MCF 10A (cell line): ENCODE measurements around the gene UBE2QL1. TPM values are rescaled to one million over a fixed set of nuclear protein-coding genes. Genes with fewer than 3 reads are reported as not detected.
A peak's percentile ranks its signal among the peaks of the same experiment; 100 is the strongest.

Experiments used
- BruUV-seq: library from RNA; stranded (reverse); fragments of 400-500 nt; replicated peaks from 2 replicates; lab custom pipeline; 2021; lab: Mats Ljungman, UMichigan
- CTCF ChIA-PET: fragments of 300-600 bp; sonication (Branson Sonifier 250); formaldehyde crosslinking; extraction: SDS; loops from one replicate; lab custom pipeline; 2021; ENCODE audit warnings: antibody characterized with exemption, inconsistent platforms; lab: Yijun Ruan, JAX
- POLR2A ChIA-PET: fragments of 300-600, 350-650 bp; sonication (Branson Sonifier 250); formaldehyde crosslinking; extraction: SDS; loops from one replicate; lab custom pipeline; 2020; ENCODE audit warnings: antibody characterized with exemption, inconsistent platforms; lab: Yijun Ruan, JAX
- DNase-seq: peaks from one replicate; pipeline ENCODE4 v3.0.0-alpha.2; 2018; ENCODE audit not compliant: unreplicated experiment
- H3K27ac Mint-ChIP-seq: one replicate; pipeline ENCODE4 v1.8.0; 2022; ENCODE audit warnings: mild to moderate bottlenecking, low read depth, mixed read lengths; ENCODE audit not compliant: unreplicated experiment
- H3K27me3 Mint-ChIP-seq: one replicate; pipeline ENCODE4 v1.8.0; 2022; ENCODE audit warnings: mixed read lengths; ENCODE audit not compliant: insufficient read depth, unreplicated experiment
- H3K36me3 Mint-ChIP-seq: one replicate; pipeline ENCODE4 v1.8.0; 2022; ENCODE audit warnings: mild to moderate bottlenecking, moderate library complexity, mixed read lengths; ENCODE audit not compliant: insufficient read depth, unreplicated experiment
- H3K4me1 Mint-ChIP-seq: one replicate; pipeline ENCODE4 v1.8.0; 2022; ENCODE audit warnings: mixed read lengths; ENCODE audit not compliant: insufficient read depth, unreplicated experiment
- H3K4me3 Mint-ChIP-seq: one replicate; pipeline ENCODE4 v1.8.0; 2022; ENCODE audit warnings: mild to moderate bottlenecking, moderate library complexity, mixed read lengths; ENCODE audit not compliant: unreplicated experiment
- H3K9me3 Mint-ChIP-seq: one replicate; pipeline ENCODE4 v1.8.0; 2022; ENCODE audit warnings: mixed read lengths; ENCODE audit not compliant: unreplicated experiment
- intact Hi-C: fragments of 100-400 bp; cut with micrococcal nuclease; formaldehyde crosslinking; loops from 2 replicates; pipeline ENCODE4 v1.14.1; 2022
- total RNA-seq: library from RNA; stranded (reverse); gene quantifications from 2 replicates; pipeline ENCODE4 v1.2.3, GENCODE V29; 2022
- TF ChIP-seq, protein P1 (sequence below): fragments of 200-600 bp; IDR thresholded peaks from one replicate; pipeline ENCODE4 v1.8.0; 2022; ENCODE audit warnings: antibody characterized with exemption, mild to moderate bottlenecking; ENCODE audit not compliant: unreplicated experiment

UBE2QL1 gene
- total RNA-seq, 1 experiment from 2014 or later = not detected

DNA sequence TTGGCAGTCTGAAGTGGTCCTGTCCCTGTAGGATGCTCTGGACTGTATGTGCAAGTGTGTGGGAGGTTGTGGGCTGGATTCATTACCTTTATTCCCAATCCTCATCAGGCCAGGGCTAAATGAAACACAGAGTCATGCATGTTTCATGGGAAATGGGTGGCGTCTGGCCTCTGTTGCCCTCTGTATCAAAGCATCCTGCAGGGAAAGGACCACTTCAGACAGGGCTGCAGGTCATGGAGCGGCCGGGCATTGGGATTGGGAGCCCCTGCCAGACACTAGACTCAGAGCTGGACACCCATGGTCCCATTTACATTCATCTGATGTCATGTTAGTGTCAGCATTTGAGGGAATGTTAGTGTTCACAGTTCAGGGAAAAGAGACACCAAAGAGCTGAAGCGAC is 53.8 kb downstream of the UBE2QL1 start:
- ChIA-PET CTCF (interaction anchor here (0.6 kb wide), 1 partner anchor 450 kb away, joined by 3 read pairs; no protein-coding TSS in a partner anchor), POLR2A (no interaction called here)
- Mint-ChIP-seq H3K9me3 (no peaks in the 10 kb centered on the region), H3K4me1 (peaks cover 5% of the 10 kb centered on the region), H3K36me3 (no peaks in the 10 kb centered on the region), H3K4me3 (no peak overlapping the region), H3K27me3 (peaks cover 7% of the 10 kb centered on the region), H3K27ac (no peak overlapping the region)
- no TSS peak for BruUV-seq
- TF ChIP-seq, protein P1, sequence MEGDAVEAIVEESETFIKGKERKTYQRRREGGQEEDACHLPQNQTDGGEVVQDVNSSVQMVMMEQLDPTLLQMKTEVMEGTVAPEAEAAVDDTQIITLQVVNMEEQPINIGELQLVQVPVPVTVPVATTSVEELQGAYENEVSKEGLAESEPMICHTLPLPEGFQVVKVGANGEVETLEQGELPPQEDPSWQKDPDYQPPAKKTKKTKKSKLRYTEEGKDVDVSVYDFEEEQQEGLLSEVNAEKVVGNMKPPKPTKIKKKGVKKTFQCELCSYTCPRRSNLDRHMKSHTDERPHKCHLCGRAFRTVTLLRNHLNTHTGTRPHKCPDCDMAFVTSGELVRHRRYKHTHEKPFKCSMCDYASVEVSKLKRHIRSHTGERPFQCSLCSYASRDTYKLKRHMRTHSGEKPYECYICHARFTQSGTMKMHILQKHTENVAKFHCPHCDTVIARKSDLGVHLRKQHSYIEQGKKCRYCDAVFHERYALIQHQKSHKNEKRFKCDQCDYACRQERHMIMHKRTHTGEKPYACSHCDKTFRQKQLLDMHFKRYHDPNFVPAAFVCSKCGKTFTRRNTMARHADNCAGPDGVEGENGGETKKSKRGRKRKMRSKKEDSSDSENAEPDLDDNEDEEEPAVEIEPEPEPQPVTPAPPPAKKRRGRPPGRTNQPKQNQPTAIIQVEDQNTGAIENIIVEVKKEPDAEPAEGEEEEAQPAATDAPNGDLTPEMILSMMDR = no peak
- no peak for DNase-seq
- intact Hi-C loops = no loop called here

DNA sequence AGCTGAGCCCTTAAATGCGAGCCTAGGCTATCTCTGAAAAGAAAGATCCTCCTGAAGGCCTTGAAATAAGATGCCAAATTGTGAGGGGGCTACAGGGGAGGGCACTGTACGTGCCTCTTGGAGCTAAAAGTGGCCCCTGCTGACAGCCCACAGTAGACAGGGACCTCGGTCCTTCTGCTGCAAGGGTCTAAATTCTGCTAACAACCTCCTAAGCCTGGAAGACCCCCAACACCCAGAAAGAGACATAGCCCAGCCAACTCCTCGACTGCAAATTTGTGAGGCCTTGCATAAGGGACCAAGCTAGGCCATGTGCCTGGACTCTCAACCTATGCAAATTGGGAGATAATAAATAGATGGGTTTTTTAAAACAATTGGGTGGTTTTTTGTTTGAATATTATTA is 54.7 kb downstream of the UBE2QL1 start:
- no peak overlapping the region for H3K4me3 Mint-ChIP-seq
- DNase-seq = no peak
- ChIA-PET CTCF (no interaction called here), POLR2A (no interaction called here)
- intact Hi-C loops = no loop called here
- TF ChIP-seq, protein P1 = no peak
- H3K27me3 Mint-ChIP-seq = no peaks in the 10 kb centered on the region
- no TSS peak for BruUV-seq
- peaks cover 5% of the 10 kb centered on the region for H3K4me1 Mint-ChIP-seq
- no peak overlapping the region for H3K27ac Mint-ChIP-seq
- H3K9me3 Mint-ChIP-seq = no peaks in the 10 kb centered on the region
- H3K36me3 Mint-ChIP-seq = no peaks in the 10 kb centered on the region

- Mint-ChIP-seq H3K4me1 (peaks cover 5% of the 10 kb centered on the region), H3K36me3 (no peaks in the 10 kb centered on the region), H3K4me3 (no peak overlapping the region), H3K9me3 (no peaks in the 10 kb centered on the region), H3K27me3 (no peaks in the 10 kb centered on the region), H3K27ac (no peak overlapping the region)
- BruUV-seq = no TSS peak
- POLR2A ChIA-PET = no interaction called here
- DNase-seq = peak; percentile 22
- intact Hi-C loops = no loop called here
- TF ChIP-seq, protein P1 = no peak
- CTCF ChIA-PET = no interaction called here
These were observed 56.2 kb downstream of the UBE2QL1 start for GRCh38 chr5:6504677-6505415.

DNA sequence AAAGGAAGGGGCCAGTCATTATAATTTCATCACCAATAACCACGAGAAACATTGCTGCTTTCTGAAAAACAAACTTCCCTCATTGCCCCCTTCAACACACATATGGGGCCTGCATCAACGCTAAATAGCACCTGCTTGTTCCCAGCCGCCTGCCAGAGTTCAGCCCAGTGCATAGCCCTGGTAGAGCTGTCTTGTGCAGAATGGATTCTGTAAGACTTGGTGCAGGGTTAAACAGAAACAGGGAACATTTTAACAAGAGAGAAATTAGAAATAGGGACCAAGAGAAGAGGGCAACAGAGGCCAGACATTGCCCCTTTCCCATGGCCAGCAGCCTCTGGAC is 56.7 kb downstream of the UBE2QL1 start:
- Mint-ChIP-seq H3K27ac (no peak overlapping the region), H3K9me3 (no peaks in the 10 kb centered on the region), H3K36me3 (no peaks in the 10 kb centered on the region), H3K4me3 (no peak overlapping the region), H3K27me3 (no peaks in the 10 kb centered on the region), H3K4me1 (peaks cover 5% of the 10 kb centered on the region)
- ChIA-PET CTCF (no interaction called here), POLR2A (no interaction called here)
- intact Hi-C loops = no loop called here
- no TSS peak for BruUV-seq
- DNase-seq = no peak
- TF ChIP-seq, protein P1 = no peak
